Left ventricle myocardium inferior (tissue), 1 donor: ENCODE measurements around the gene WDR33. TPM values are rescaled to one million over a fixed set of nuclear protein-coding genes. Genes with fewer than 3 reads are reported as not detected.

Source experiments
- DNase-seq: peaks from one replicate; pipeline ENCODE4 v3.0.0-alpha.2; 2020
- H3K27ac ChIP-seq: fragments of 200-600 bp; replicated peaks from 2 replicates; pipeline ENCODE4 v1.8.0; 2021
- H3K27me3 ChIP-seq: fragments of 200-600 bp; 2 replicates; pipeline ENCODE4 v1.8.0; 2021; ENCODE audit warnings: low read depth
- H3K36me3 ChIP-seq: fragments of 200-600 bp; 2 replicates; pipeline ENCODE4 v1.8.0; 2021
- H3K4me1 ChIP-seq: fragments of 200-600 bp; 2 replicates; pipeline ENCODE4 v1.8.0; 2021
- H3K4me3 ChIP-seq: fragments of 200-600 bp; 2 replicates; pipeline ENCODE4 v1.8.0; 2021; ENCODE audit warnings: mild to moderate bottlenecking, moderate library complexity
- H3K9me3 ChIP-seq: fragments of 200-600 bp; replicated peaks from 2 replicates; pipeline ENCODE4 v1.8.0; 2021
- CTCF ChIP-seq: fragments of 200-600 bp; IDR thresholded peaks from 2 replicates; pipeline ENCODE4 v1.8.0; 2021; ENCODE audit warnings: antibody characterized with exemption, mild to moderate bottlenecking, borderline replicate concordance
- intact Hi-C: fragments of 100-400 bp; cut with micrococcal nuclease; formaldehyde crosslinking; loops from one replicate; pipeline ENCODE4 v1.11.0; 2022
- total RNA-seq: library from RNA; stranded (reverse); fragmentation: NEBNext Ultra II Directional; extraction: Animal tissue kit (Norgen Biotek cat#: 25700); gene quantifications from one replicate; pipeline ENCODE4 v1.2.1, GENCODE V29; 2021
- donor health status: DM: no; HTN: yes; CAD: no; lungs with severe emphysema.

The WDR33 gene
- total RNA-seq, 1 donor from 2014 or later, result 38.9 TPM

DNA sequence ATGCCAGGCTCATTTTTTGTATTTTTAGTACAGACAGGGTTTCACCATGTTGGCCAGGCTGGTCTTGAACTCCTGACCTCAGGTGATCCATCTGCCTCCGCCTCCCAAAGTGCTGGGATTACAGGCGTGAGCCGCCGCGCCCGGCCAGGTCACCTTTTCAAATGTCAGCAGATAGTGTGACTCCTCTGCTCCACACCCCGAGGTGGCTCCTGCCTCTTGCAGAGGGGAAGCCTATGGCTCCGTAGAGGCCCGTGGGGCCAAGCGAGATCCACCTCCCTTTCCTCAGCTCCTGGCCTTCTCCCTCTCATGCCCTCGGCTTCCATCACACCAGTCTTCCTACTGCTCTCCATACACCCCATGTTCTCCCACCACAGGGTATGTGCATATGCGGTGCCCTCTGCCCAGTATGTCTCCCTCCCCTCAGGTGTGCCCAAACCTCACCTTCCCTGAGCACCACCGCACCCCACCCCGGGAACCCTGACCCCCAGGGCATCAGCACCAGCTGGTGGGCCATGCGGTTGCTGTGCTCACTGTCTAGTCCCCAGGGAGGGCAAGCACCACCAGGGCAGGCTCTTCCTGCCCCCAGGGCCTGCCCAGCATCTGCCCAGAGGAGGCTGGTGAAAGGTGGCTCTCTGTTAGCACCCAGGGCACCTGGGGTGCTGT is 154.3 kb downstream of the WDR33 start:
- H3K4me1 ChIP-seq, result peaks cover 100% of the 10 kb centered on the region
- H3K4me3 ChIP-seq, result peak overlapping the region; percentile 36
- intact Hi-C loops, result no loop called here
- TF ChIP-seq CTCF, result no peak
- no peaks in the 10 kb centered on the region for H3K27me3 ChIP-seq
- peak overlapping the region; percentile 99 for H3K27ac ChIP-seq
- peak; percentile 21 for DNase-seq
- H3K9me3 ChIP-seq, result no peaks in the 10 kb centered on the region
- H3K36me3 ChIP-seq, result peaks cover 60% of the 10 kb centered on the region

DNA sequence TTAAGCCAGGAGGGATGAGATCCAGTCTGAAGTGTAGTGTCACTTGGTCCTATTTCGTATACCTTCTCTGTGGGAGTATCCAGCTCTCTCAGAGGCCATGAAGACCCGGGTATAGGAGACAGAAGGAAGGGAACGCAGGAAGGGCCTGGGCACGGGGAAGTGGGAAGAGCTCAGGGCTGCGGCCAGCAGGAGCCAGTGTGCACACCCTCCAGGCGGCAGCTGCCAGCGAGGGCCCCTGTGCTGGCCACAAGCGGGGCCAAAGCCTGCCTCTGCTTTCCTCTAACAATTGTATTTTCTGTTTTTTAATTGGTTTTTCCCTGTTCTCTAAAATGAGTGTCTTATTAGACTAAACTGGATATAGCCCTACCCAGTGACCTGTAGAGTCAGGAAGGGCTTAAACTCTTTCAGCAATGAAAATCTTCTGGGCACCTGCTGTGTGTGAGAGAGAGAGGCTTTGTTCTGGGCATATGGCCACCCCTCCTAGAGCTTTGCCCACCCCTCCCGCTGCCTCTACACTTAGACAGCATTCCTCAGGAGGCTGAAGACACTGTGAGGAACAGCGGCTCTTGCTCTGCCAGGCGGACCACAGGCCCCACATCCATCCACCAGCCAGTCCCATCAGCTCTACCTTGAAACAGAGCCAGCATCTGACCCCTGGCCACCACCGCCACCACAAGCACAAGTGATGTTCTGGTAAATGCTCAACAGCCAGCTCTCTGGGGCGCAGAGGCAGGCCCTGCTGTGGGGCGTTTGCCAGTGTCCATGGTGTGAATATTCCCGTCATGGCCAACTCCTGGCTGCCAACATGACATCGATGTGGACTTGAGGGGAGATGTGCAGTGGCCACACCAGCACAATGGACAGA is 155.5 kb downstream of the WDR33 start:
- peak overlapping the region; percentile 36 for H3K4me3 ChIP-seq
- DNase-seq, result peak; percentile 72
- H3K27me3 ChIP-seq, result no peaks in the 10 kb centered on the region
- no peaks in the 10 kb centered on the region for H3K9me3 ChIP-seq
- peaks cover 100% of the 10 kb centered on the region for H3K4me1 ChIP-seq
- intact Hi-C loops, result no loop called here
- peak overlapping the region; percentile 99 for H3K27ac ChIP-seq
- TF ChIP-seq CTCF, result no peak
- peaks cover 66% of the 10 kb centered on the region for H3K36me3 ChIP-seq

DNA sequence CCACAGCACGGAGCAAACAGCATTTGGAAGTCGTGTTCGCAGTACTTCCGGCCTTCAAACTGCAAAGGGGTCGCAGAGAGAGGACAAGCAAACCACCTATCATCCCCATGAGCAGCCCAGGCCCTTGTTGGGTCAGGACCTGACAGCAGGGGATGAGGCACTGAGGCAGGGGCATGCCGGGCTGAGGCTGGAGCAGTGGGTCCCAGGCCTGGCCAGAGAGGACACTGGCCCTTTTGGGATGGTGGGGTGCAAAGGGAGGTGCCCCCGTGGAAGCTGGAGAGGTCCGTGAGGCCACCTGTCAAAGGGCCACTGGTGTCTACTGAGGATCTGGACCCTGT is 156.2 kb downstream of the WDR33 start:
- Histone ChIP-seq H3K27ac (peak overlapping the region; percentile 99), H3K4me1 (peaks cover 100% of the 10 kb centered on the region), H3K36me3 (peaks cover 67% of the 10 kb centered on the region), H3K9me3 (no peaks in the 10 kb centered on the region), H3K27me3 (no peaks in the 10 kb centered on the region), H3K4me3 (peak overlapping the region; percentile 12)
- peak; percentile 12 for DNase-seq
- intact Hi-C loops, result no loop called here
- no peak for TF ChIP-seq CTCF

DNA sequence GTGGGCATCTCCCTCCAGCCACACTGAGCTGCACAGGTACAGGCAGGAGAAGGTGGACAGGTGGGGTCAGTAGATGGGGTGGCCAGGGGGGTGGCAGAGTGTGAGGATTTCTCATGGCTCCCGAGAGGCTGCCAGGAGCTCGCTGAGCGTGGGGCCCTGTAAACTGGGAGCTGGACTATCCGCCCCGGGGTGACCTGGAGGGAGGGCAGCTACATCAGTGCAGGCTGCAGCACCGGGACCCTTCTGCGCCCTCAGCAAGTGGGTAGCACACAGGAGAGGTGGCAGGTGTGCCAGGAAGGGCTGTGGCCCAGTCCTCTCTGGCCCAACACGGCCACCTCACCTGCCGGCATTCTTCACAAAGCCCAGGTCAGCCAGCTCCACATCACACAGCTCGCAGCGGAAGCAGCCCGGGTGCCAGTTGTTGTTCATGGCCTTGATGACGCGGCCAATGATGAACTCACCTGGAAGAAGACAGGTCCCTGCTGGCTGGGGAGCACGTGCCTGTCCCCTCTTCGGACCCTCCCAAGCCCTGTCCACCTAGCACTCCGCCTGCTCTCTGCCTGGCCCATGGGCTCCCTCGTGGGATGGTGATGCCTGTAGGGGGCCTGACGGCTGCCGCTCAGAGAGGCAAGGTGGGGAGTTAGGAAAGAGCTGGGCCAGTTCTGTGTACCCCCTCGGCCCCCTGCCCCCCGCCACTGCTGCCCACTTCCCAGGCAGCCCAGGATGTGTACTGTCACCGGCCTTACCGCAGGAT is 156.7 kb downstream of the WDR33 start:
- DNase-seq, result no peak
- Histone ChIP-seq H3K4me3 (no peak overlapping the region), H3K36me3 (peaks cover 67% of the 10 kb centered on the region), H3K27me3 (no peaks in the 10 kb centered on the region), H3K4me1 (peaks cover 100% of the 10 kb centered on the region), H3K27ac (peak overlapping the region; percentile 99), H3K9me3 (no peaks in the 10 kb centered on the region)
- intact Hi-C loops, result no loop called here
- no peak for TF ChIP-seq CTCF

- no peak overlapping the region for H3K4me3 ChIP-seq
- H3K36me3 ChIP-seq, result peaks cover 63% of the 10 kb centered on the region
- H3K9me3 ChIP-seq, result no peaks in the 10 kb centered on the region
- peak overlapping the region; percentile 99 for H3K27ac ChIP-seq
- peaks cover 98% of the 10 kb centered on the region for H3K4me1 ChIP-seq
- no peak for TF ChIP-seq CTCF
- DNase-seq, result peak; percentile 17
- H3K27me3 ChIP-seq, result no peaks in the 10 kb centered on the region
- intact Hi-C loops, result no loop called here
Measured at GRCh38 chr2:127653421-127654083, 157.4 kb downstream of the WDR33 start.
